ENCODE results near the gene ALDOC. TPM values are rescaled to one million over a fixed set of nuclear protein-coding genes. Genes with fewer than 3 reads are reported as not detected.

The ALDOC gene
- total and polyA plus RNA-seq, 2 donors (not counting 1 experiment from before 2014, with no cell fraction given): 16.7 to 26.6 TPM

GRCh38 chr17:28620010-28620409 is 43.3 kb upstream of the ALDOC start:
- ATAC-seq (ENCODE audit: low read depth) (no peak), DNase-seq (no peak)
- H2AFZ ChIP-seq (ENCODE audit: insufficient read depth, low read depth, low read length, poor library complexity, severe bottlenecking): no peak overlapping the region
- no peaks in the 10 kb centered on the region for H3K27me3 ChIP-seq (replicated peaks in 1 of 4; ENCODE audit: control extremely low read depth in 1 of 4, control insufficient read depth in 3 of 4, insufficient read depth in 4 of 4, low read length in 3 of 4)
- no peaks in the 10 kb centered on the region for H4K20me1 ChIP-seq (ENCODE audit: control insufficient read depth, insufficient read depth, low read length, poor library complexity, severe bottlenecking)
- peaks cover 22 to 96% of the 10 kb centered on the region in 2 experiments for H3K36me3 ChIP-seq (replicated peaks in 1 of 2; ENCODE audit: control extremely low read depth in 1 of 2, control insufficient read depth in 1 of 2, extremely low read depth in 1 of 2, insufficient read depth in 2 of 2, low read length in 1 of 2)
- ChIA-PET POLR2A (no interaction called here), CTCF (interaction anchor here (15.2 kb wide), 1 partner anchor 123 kb away, joined by 220 read pairs; no protein-coding TSS in a partner anchor)
- TF ChIP-seq, protein P1, sequence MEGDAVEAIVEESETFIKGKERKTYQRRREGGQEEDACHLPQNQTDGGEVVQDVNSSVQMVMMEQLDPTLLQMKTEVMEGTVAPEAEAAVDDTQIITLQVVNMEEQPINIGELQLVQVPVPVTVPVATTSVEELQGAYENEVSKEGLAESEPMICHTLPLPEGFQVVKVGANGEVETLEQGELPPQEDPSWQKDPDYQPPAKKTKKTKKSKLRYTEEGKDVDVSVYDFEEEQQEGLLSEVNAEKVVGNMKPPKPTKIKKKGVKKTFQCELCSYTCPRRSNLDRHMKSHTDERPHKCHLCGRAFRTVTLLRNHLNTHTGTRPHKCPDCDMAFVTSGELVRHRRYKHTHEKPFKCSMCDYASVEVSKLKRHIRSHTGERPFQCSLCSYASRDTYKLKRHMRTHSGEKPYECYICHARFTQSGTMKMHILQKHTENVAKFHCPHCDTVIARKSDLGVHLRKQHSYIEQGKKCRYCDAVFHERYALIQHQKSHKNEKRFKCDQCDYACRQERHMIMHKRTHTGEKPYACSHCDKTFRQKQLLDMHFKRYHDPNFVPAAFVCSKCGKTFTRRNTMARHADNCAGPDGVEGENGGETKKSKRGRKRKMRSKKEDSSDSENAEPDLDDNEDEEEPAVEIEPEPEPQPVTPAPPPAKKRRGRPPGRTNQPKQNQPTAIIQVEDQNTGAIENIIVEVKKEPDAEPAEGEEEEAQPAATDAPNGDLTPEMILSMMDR (IDR thresholded peaks at IDR 0.05): no peak
- TF ChIP-seq EZH2 (IDR thresholded peaks at IDR 0.05; ENCODE audit: borderline replicate concordance, insufficient read depth, low read depth, low read length, poor library complexity, severe bottlenecking): no peak
- 100% methylated on average over 1 of the region's 2 CpGs for WGBS (ENCODE audit: insufficient coverage)
- H3K4me2 ChIP-seq (replicated peaks; ENCODE audit: low read depth, low read length, poor library complexity, severe bottlenecking): no peak overlapping the region
- peaks cover 7 to 10% of the 10 kb centered on the region in 2 donors for H3K4me1 ChIP-seq (ENCODE audit: control insufficient read depth in 2 of 2, insufficient read depth in 2 of 2, low read length in 2 of 2)
- no peaks in the 10 kb centered on the region for H3K9me3 ChIP-seq (ENCODE audit: control extremely low read depth in 1 of 3, control insufficient read depth in 2 of 3, insufficient read depth in 1 of 3, low read length in 2 of 3)
- no peak overlapping the region for H3K9ac ChIP-seq (ENCODE audit: low read length)
- Mint-ChIP-seq H3K4me1 (peaks cover 12% of the 10 kb centered on the region), H3K27ac (no peak overlapping the region), H3K27me3 (no peaks in the 10 kb centered on the region), H3K4me3 (no peak overlapping the region), H3K9me3 (ENCODE audit: insufficient read depth) (no peaks in the 10 kb centered on the region)
- H3K27ac ChIP-seq (ENCODE audit: low read length in 2 of 2): no peak overlapping the region
- intact Hi-C loops (cut with micrococcal nuclease): no loop called here
- H3K79me2 ChIP-seq (ENCODE audit: control insufficient read depth, insufficient read depth, low read length): no peaks in the 10 kb centered on the region
- no peak overlapping the region for H3K4me3 ChIP-seq (ENCODE audit: control extremely low read depth in 1 of 5, extremely low read depth in 1 of 5, insufficient read depth in 1 of 5, low read depth in 2 of 5, low read length in 4 of 5)

- POLR2A ChIA-PET: no interaction called here
- Histone ChIP-seq H3K27me3 (replicated peaks in 1 of 4; ENCODE audit: control extremely low read depth in 1 of 4, control insufficient read depth in 3 of 4, insufficient read depth in 4 of 4, low read length in 3 of 4) (no peaks in the 10 kb centered on the region), H3K9ac (ENCODE audit: low read length) (no peak overlapping the region), H3K9me3 (ENCODE audit: control extremely low read depth in 1 of 3, control insufficient read depth in 2 of 3, insufficient read depth in 1 of 3, low read length in 2 of 3) (no peaks in the 10 kb centered on the region), H3K79me2 (ENCODE audit: control insufficient read depth, insufficient read depth, low read length) (no peaks in the 10 kb centered on the region), H4K20me1 (ENCODE audit: control insufficient read depth, insufficient read depth, low read length, poor library complexity, severe bottlenecking) (no peaks in the 10 kb centered on the region), H3K27ac (ENCODE audit: low read length in 2 of 2) (no peak overlapping the region), H2AFZ (ENCODE audit: insufficient read depth, low read depth, low read length, poor library complexity, severe bottlenecking) (no peak overlapping the region), H3K4me1 (ENCODE audit: control insufficient read depth in 2 of 2, insufficient read depth in 2 of 2, low read length in 2 of 2) (peaks cover 11 to 21% of the 10 kb centered on the region in 2 donors), H3K4me2 (replicated peaks; ENCODE audit: low read depth, low read length, poor library complexity, severe bottlenecking) (no peak overlapping the region), H3K36me3 (replicated peaks in 1 of 2; ENCODE audit: control extremely low read depth in 1 of 2, control insufficient read depth in 1 of 2, extremely low read depth in 1 of 2, insufficient read depth in 2 of 2, low read length in 1 of 2) (peaks cover 20 to 94% of the 10 kb centered on the region in 2 experiments), H3K4me3 (ENCODE audit: control extremely low read depth in 1 of 5, extremely low read depth in 1 of 5, insufficient read depth in 1 of 5, low read depth in 2 of 5, low read length in 4 of 5) (no peak overlapping the region)
- ATAC-seq (ENCODE audit: low read depth) (no peak), DNase-seq (no peak)
- no peaks in the 10 kb centered on the region for H3K27me3 Mint-ChIP-seq
- no peak for TF ChIP-seq EZH2 (IDR thresholded peaks at IDR 0.05; ENCODE audit: borderline replicate concordance, insufficient read depth, low read depth, low read length, poor library complexity, severe bottlenecking)
- TF ChIP-seq, protein P1 (IDR thresholded peaks at IDR 0.05): no peak
- peaks cover 24% of the 10 kb centered on the region for H3K4me1 Mint-ChIP-seq
- no peak overlapping the region for H3K4me3 Mint-ChIP-seq
- H3K27ac Mint-ChIP-seq: no peak overlapping the region
- H3K9me3 Mint-ChIP-seq (ENCODE audit: insufficient read depth): no peaks in the 10 kb centered on the region
- intact Hi-C loops (cut with micrococcal nuclease): no loop called here
- WGBS (ENCODE audit: insufficient coverage): 80% methylated on average over 1 of the region's 3 CpGs
- CTCF ChIA-PET: interaction anchor here (1.0 to 15.2 kb wide), 3 partner anchors 48 to 132 kb away, joined by 3 to 220 read pairs (median 4); no protein-coding TSS in a partner anchor
Observed at GRCh38 chr17:28618464-28618863, 41.8 kb upstream of the ALDOC start.

Measured in B cell (primary cell).